Nucleus accumbens (tissue), 56 donors: Measurements from ENCODE around the gene STRN.
"Not testable (repeated sequence)": the region's sequence is repeated elsewhere in the genome, so short reads cannot be mapped to it uniquely, and the experiment has no call there.

ENCODE experiments used
- DNase-seq, 56 donors: peaks; one replicate each; lab custom pipeline; 2025; lab: John Stamatoyannopoulos, UW

The STRN gene

DNA sequence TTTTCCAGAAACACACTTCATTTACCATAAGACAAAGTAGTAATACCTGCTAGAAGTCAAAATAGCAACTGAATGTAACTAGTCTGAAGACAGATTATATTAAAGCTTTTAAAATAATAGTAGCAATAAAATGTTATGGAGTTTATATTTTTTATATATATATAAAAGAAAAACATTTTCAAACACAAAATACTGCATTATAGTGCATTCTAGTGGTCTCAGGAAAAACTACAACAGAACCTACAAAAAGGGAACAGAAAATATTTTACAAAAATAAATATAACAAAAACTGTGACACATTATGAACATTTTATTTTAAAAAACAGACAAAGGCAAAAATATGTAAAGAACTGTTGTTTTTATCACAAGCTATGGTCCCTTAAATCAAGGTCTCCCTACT is 48.0 kb downstream of the STRN start:
- DNase-seq = no peak

DNA sequence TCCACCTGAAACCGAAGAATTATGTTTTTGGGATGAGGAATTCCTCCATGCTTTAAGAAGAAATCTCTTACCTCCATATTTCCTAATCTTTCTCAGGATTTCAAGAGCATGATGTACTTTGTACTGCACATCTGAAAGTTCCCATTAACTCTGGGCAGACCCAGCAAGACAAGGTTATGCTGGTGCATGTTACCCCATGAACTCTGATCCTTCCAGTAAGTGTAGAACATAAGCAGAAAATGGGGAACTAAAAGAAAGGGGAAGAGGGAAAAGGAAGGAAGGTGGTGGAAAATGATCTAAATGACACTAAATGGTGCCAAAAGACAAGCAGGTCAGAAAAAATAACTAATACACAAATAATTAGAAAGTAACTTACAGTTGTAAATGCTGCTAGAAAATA is 50.7 kb downstream of the STRN start:
- DNase-seq = no peak

DNA sequence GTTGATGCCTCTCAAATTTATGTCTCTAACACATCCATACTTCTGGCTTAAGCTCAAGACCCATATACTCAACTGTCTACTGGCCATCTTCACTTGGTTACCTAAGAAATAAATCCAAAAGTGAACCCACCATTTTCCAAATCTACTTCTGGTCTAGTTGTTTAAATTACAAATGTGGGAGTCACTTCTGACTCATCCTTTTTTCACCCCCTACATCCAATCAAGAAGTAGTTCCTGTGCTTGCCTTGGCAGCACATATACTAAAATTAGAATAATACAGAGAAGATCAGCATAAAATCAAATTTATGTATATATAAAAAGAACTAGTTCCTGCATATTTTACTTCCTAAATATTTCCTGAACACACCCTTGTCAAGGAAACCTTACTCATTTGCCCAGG is 53.6 kb downstream of the STRN start:
- no peak for DNase-seq

DNA sequence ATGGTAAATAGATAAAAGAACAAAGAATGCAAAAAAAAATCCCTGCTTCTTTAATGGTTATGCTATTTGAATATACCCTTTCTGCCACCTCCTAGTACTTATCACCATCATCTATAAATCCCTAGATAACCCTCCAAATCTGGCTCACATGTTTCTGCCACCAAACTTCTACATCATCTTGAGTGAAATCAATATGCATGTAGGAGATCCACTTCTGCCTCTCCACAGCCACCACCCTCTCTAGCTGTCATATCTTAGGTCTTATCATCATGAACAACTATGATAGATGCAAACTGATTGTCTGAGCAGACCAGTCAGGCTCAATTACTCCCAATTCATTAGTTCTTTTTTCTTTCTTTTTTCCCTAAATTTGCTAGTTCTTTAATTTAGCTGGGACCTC is 55.3 kb downstream of the STRN start:
- no peak for DNase-seq

DNA sequence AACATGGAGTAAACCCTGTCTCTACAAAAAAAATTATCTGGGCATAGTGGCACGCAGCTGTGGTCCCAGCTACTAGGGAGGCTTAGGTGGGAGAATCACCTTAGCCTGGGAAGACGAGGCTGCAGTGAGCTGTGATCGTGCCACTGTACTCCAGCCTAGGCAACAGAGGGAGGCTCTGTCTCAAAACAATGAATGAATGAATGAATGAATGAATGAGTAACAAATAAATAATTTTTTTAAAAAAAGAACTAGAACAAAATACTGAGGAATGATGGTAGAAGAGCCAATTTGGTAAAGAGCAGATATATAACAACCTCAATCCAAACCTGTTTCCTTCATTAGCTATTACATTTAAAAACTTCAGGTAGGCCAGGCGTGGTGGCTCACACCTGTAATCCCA is 60.1 kb downstream of the STRN start:
- DNase-seq = no peak

DNA sequence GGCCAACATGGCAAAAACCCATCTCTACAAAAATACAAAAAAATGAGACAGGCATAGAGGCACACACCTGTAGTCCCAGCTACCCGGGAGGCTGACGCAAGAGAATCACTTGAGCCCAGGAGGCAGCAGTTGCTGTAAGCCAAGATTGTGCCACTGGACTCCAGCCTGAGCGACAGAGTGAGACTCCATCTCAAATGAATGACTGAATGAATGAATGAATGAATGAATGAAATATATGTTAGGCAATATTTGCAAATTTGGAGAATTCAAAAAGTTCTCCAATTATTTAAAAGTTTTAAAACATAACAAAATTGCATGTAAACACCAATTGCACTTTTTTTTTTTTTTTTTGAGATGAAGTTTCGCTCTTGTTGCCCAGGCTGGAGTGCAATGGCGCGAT is 61.7 kb downstream of the STRN start:
- no peak for DNase-seq

DNA sequence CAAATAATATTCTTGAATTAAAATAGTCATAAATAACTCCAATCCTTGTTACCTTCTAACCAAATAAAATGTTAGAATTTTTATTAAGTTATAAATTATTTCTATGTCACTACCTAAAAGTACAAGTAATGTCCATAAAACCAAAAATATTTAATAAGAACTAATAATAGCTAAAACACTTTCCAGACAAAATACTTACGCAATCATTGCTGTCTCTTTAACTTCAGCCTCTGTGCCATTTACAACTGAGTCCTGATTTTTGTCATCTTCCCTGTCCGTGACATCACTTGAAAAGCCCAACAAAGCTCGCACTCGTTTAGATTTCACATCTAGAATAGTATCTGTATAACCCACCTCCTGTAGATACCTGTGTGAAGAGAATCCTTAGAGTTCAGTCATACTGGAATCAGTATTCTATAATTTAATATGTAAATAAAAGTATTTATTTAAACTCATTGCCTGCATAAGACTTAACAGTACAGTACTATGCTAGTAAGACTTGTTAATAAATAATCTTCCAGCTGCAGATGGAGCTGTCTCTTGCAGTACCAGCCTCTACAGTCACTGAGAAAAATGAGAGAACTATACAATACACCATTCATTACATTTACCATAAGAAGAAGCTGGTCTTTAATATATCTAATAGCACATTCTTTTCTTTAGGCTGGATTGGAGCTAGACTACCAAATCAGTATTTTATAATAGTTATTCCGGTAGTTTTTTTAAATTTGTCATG is 63.8 kb downstream of the STRN start:
- DNase-seq = no peak

DNA sequence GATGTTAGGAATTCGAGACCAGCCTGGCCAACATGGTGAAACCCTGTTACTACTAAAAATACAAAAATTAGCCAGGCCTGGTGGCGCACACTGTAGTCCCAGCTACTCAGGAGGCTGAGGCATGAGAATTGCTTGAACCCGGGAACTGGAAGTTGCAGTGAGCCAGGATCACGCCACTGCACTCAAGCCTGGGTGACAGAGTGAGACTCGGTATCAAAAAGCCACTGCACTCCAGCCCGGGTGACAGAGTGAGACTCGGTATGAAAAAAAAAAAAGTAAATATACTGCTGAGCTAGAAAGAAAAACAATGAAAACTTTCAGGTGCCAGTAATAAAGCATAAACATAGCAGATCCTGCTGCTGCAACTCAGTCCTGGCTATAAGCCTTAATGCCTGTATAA is 73.5 kb downstream of the STRN start:
- DNase-seq = no peak

DNA sequence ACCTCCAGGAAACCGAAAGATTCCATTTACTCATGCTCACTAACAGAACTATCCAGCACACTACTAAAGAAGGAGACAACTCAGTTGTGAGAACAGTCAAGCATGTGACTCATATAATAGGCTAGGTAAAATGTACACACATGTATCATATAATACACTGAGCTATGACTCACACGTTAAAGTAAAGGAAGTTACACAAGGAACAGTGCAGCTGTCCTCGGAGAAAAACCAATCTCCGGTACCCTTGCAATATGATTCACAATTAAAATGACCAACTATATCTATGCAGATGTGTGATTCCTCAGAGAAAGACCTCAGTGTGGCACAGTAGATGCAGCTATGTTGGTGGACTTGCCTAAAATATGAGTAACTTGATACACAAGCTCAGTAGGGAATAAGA is 76.5 kb downstream of the STRN start:
- no peak for DNase-seq

DNA sequence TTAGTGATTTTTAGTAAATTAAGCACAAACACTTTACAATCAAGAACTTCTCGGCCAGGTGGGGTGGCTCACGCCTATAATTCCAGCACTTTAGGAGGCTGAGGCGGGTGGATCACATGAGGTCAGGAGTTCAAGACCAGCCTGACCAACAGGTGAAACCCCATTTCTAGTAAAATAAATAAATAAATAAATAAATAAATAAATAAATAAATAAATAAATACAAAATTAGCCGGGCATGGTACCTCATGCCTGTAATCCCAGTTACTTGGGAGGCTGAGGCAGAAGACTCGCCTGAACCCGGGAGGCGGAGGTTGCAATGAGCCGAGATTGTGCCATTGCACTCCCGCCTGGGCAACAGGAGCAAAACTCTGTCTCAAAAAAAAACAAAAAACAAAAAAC is 79.2 kb downstream of the STRN start:
- DNase-seq = not testable (repeated sequence)

DNA sequence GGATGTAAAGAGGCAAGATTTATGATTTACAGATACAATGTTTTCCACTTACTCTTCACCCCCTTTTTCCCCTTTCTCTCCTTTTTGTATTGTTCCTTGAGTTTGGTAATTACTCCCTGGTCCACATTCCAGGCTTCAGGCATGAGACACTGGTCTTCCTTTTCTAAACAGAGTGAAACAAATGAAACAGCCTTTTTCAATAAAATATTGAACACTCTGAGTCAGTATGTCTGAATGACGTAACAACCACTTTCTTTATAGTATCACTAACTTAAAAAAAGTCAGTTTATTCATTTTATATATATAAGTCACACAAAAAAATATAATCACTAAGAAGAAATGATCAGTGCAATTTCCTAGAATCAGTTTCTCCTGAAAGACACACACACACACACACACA is 79.7 kb downstream of the STRN start:
- no peak for DNase-seq

DNA sequence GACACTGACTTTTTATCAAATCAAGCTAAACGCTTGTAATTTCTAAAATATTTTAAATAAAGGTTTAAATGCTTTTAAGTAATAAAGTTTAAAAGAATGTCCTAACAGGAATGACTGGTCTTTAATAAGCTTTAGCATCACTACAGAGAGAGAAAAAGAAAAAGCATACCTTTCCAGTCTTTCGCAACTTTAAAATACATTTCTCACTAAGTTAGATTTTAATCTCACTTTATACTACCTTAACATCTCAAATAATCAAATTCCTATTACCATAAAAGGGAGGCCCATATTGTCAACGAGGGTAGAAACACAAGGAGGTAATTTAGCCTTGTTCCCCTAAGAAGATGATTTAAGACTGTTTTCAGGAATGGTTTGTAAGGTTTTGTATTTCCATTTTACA is 80.7 kb downstream of the STRN start:
- no peak for DNase-seq

DNA sequence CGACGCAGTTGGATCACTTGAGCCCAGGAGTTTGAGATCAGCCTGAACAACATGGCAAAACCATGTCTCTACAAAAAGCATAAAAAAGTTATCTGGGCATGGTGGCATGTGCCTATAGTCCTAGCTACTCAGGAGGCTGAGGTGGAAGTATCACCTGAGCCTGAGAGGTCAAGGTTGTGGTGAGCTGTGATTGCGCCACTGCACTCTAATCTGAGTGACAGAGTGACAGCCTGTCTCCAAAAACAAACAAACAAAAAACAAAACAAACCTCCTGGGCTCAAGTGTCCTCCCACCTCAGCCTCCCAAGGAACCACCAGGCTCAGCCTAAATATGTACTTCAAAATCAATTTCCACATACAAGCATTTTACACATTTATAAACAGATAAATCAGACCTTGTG is 83.8 kb downstream of the STRN start:
- no peak for DNase-seq

DNA sequence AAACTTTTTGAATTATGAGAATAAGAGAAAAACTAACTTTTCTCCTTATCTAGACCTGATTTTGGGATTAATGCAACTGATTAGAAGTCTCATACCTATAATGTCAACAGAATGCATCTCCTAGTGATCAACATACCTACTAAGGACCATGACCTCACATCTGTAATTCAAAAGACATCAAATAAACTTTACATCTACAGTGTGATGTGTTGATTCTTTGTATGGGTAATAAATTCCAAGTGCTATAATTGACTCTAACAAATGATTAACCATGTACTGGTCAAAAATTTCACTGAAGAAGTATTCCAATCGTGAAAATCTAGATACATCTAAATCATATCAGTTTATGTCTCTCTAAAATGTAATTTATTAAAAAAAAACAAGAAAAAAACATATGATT is 84.5 kb downstream of the STRN start:
- DNase-seq = no peak

DNA sequence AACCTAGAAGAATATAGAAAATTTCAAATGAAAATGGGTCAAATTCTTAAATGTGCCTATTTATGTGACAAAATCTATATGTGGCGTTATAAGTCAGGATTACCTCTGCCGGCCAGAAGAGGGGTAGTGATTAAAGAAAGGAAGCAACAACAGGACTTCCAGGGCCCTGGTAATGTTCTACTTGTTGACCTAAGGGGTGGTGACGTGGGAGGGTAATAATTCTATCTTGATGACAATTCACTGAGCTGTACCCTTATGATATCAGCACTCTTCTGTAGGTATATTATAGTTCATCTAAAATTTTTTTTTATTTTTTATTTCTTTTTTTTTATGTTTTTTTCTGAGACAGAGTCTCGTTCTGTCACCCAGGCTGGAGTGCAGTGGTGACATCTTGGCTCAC is 87.9 kb downstream of the STRN start:
- no peak for DNase-seq

DNA sequence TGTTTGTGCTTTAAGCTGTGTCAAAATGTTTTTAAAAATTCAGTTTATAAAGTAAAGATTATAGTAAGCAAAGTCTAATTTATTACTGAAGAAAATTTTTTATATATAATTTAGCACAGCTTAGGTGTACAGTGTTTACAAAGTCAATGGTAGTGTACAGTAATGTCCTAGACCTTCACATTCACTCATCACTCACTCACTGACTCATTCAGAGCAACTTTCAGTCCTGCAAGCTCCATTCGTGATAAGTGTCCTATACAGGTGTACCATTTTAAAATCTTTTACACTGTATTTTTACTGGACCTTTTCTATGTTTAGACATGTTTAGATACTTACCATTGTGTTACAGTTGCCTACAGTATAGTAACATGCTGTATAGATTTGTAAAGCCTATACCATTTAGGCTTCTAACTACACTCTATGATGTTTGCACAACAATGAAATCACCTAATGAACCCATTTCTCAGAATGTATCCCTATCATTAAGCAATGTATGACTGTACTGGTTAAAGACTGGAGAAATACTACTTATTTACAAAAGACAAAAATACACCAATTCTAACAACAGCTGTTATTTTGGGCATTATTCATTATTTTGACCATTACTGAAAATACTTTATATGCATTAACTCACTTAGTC is 95.1 kb downstream of the STRN start:
- DNase-seq = no peak

DNA sequence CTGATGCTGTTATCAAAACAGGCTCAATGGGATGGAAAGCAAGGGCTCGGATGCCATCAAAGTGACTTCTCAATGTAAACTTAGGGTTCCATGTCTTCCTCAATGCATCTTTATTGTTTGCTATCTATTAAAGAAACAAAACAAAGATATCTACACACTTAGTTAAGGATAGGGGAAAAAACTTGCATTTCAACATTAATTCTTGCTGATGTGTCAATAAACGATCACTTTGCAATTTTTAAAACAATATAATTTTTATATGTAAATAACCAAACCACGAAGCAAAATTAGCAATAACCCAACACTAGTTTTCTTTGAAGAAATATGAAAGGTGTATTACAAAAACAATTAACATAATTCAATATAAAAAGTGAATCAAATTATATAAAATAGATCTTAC is 96.7 kb downstream of the STRN start:
- DNase-seq = no peak

DNA sequence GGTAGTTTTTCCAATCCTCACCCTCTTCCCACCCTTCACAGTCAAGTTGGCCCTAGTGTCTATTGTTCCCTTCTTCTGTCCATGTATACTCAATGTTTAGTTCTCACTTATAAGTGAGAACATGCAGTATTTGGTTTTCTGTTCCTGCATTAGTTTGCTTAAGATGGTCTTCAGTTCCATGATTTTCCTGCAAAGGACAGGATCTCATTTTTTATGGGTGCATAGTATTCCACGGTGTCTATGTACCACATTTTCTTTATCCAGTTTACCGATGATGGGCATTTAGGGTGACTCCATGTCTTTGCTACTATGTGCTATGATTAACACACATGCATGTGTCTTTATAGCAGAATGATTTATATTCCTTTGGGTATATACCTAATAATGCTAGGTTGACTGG is 104.4 kb downstream of the STRN start:
- DNase-seq = no peak

DNA sequence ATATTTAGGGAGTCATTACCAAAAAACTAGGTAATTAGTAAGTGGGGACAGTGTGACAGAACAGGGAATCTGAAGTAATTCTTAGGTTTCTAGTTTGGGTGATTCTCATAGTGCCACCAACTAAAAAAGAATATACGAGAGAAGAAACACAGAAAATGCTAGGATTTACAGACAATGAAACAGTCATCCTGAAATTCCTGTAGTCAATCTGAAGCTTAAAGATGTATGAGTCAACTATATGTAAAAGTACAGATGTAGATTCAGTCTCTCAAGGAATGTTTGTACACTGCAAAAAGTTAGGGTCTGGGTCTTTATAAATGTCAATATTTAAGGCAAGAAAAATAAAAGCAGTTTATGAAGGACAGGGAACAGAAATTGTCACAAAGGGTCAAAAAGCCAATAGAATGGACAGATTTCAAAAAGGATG is 107.0 kb downstream of the STRN start:
- DNase-seq = no peak

DNA sequence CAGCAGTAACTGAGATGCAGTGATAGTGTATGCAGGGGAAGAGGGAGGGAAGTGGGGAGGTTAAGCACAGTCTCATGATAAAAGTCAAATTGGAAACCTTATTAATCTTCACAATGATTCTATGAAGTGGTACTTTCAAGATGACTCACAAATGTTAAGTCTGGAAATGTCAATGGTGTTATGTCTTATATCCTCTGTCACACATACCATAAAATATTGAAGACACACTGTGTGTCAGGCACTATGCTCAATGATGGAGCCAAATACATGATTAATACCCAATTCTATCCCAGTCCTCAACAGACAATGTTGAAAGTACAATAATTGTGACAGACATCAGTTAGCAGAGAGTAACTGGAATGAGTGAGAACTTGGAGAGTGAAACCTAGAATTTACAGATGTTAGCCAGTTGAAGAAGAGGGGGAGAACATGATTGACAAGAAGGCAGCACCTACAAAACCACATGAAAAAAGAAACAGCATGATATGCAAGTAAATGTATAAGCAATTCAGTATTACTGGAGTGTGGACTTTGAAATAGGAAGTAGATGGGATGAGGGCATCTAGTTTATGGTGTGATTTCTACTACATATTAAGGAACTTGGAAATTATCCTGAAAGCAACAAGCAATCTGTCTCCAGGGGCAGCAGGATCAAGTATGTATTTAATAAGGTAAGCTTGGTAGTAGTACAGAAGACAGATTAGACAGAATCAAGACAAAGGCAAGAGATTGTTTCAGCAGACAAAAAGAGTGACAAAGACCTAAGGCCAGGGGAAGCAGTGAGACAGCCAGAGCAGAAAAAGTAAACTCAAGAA is 107.6 kb downstream of the STRN start:
- no peak for DNase-seq

DNA sequence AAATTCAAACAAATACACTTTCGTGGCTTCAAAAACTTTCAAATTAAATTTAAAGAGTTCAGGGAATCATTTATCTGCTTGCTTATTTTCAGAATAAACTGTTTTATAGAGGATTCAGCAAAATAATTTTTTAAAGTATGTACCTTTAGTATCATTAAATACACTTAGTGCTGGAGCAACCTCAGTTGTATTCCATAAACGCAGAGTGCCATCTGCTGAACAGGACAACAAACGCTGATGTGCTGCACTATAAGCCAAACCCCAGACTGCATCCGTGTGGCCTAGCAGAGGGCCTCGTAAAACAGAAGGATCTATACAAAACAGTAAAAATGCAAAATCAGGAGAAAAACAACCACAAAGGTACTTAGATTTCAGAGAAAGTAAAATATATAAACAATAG is 108.6 kb downstream of the STRN start:
- DNase-seq = no peak

DNA sequence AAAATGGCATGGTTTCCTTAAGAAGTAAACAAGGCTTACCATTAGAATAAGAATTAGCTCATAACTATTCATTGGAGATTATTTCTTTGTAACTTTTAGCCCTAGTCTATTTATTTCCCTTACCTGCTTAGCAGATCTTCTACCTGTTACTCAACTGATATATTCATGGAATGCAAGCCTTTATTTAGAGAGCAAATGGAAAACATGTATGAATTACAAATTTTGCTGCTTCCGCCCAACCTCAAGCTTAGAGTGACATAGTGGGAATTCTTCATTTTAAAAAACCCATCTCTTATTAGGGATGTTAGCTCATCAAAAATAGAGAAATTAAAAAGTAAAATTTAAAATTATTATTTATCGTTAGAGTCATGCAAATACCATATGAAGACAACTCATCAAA is 110.9 kb downstream of the STRN start:
- no peak for DNase-seq
